GM21528 (cell line): ENCODE results near the gene SPX.

Experiments used
- ATAC-seq: cut with Tn5 transposase; IDR thresholded peaks from one replicate; pipeline ENCODE4 v1.9.1; 2021; ENCODE audit warnings: mild to moderate bottlenecking, moderate library complexity; ENCODE audit not compliant: unreplicated experiment, low FRiP score

SPX gene

GRCh38 chr12:21529456-21529855 is 3.4 kb downstream of the SPX start:
- ATAC-seq: no peak

DNA sequence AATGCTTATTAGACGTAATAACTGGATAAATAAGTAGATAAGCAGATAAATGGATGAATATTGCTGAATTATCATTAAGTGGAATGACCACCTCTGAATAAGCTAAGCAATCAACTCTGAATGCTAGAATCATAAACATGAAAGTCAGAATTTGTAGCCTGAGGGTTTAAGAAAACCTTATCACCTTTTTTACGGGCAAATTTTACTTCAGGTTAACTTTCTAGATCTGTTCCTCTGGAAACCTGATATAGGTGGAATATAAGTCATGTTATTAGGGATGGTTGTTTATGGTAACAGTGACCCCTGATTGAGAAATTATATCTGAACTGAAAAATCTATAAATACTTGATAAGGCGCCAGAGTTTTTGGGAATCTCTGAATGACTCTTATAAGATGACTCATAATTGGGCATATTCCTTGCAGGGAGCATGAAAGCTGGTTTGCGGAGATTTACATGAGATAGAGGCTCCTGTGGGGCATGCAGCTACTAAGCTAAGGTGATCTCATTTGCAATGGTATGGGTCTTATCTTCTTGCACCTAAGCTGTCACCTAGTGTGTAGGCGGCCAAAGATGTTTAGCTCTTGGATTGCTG is 12.1 kb downstream of the SPX start:
- ATAC-seq: no peak

DNA sequence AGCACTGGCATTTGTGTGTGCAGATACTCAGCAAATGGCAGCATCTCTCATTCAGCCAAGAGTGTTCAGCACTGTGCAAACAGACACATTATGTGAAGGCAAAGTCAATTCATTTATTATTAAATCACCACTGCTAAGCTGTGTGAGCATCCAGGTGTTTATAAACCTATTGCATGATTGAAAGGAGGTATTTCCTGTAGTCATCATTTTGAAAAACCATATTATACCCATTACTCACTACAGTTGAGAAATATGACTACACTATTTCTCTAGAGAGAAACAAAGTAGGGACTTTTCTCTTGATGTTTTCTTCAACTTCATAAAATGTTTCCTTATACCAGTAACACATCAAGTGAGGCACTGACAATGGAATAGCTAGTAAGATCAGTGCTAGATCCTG is 13.7 kb downstream of the SPX start:
- ATAC-seq: no peak

- no peak for ATAC-seq
These were observed 15.7 kb downstream of the SPX start for GRCh38 chr12:21541773-21542172.

DNA sequence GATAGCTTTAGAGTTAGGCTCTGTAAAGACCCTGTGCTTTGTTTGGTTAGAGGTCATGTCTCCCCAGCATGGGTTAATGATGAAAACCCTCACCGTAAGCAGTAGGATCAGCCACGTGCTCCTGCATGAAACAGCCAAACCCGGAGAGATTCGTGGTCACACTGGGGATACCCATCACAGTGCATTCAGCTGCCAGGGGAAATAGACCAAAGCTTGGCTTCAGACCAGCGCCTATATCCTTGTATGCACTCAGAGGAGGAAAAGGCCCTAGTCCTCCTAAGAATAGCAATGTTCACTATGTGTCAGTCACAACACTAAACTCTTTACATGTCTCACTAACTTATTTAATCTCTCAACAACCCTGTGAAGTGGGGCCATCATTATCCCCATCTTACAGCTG is 16.3 kb downstream of the SPX start:
- ATAC-seq: no peak

GRCh38 chr12:21543151-21543550 is 17.1 kb downstream of the SPX start:
- ATAC-seq: no peak

- no peak for ATAC-seq
These were observed 19.5 kb downstream of the SPX start for GRCh38 chr12:21545557-21545956.

DNA sequence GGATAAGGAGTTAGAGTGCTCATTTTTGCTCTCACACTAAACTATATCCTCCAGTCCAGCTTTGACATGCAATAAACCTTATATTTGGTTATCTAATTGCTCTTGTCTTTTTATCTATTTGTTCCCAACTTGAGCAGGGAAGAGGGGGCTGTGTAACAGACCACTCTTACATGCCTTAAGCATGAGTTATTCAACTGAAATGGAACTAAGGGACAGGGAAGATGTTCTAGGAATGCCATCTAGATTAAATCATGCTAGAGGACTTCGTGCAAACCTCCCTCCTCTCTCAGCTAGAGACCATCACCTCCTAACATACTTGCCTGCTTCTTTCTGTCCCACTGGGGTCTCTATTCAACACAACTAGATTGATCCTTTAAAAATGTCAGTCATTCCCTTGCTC is 20.6 kb downstream of the SPX start:
- ATAC-seq: no peak

DNA sequence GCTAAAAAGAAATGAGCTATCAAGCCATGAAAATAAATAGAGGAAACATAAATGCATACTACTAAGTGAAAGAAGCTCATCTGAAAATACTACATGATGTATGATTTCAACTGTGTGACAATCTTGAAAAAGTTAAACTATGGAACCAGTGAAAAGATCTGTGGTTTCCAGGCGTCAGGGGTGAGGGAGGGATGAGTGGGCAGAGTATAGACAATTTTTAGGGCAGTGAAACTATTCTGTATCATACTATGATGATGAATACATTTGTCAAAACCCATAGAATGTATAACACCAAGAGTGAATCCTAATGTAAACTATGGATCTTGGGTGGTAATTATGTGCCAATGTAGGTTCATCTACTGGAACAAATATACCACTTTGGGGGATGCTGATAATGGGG is 21.3 kb downstream of the SPX start:
- ATAC-seq: no peak

DNA sequence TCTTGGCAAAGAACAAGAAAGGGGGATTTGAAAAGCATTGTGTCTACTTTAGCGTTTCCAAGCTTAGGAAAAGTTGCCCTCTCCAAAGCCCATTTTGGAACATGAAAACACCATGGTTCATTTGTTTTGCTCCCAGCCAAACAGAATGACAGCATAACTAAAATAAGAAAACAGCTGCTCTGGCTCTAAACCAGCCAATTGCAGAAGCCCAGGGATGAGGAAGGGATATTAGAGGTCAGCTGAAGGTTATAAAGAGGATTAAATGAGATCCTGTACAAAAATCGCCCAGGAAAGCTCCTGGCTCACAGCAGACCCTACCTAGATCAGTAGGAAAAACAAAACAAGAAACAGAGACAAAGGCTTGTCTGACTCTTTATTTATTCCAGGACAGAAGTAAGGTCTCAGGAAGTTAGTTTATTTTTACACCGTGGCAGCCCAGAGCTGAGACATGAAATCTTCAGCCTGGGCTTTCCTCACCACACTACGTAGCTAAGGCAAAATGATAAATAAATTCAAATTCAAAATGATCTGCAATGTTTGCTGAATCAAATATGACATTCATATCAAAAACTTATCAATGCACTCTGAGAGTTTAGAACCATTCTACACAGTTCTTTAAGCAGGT is 25.9 kb downstream of the SPX start:
- no peak for ATAC-seq

DNA sequence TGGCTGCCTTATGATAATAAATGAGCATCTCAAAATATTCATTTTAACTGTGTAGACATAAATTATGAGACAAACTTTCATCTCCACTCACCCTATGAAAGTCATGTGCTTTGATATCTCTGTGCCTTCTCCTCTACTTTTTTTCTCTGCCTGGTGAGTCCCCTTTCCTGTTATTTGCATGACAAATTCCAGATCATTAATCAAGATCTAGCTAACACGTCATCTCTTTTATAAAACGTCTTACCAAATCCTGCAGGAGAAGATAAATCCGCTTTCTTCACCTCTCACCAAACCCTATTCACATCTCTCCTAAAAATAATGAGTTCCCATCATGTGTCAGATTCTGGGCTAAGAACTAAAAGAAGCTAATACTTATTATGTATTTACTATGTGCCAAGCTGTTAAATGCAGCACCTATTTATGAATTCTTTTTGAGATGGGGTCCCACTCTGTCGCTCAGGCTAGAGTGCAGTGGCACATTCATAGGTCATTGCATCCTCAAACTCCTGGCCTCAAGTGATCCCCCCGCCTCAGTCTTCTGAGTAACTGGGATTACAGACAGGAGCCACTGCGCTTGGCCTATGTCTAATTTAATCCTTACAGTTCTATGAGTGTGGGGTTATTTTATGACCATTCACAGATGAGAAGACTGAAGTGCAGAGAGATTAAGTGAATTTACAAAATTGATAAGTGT is 26.7 kb downstream of the SPX start:
- no peak for ATAC-seq

DNA sequence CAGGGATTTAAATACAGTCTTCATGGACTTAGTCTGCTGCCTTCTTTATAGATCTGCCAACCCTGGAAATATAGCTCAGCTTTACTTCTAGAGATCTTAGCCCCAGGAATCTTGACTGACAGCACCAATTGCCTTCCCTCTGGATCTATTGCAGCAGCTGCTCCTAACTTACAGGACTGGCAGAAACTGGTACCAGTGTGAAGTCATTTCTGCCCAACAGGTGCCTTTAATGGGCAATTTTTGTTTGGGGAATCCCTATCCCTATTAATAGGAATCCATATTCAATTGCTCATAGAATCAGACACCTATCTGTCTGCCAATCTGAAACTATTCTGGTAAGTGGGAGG is 27.2 kb downstream of the SPX start:
- no peak for ATAC-seq

- no peak for ATAC-seq
These were observed 32.1 kb downstream of the SPX start for GRCh38 chr12:21558100-21558679.

GRCh38 chr12:21559855-21560569 is 33.9 kb downstream of the SPX start:
- no peak for ATAC-seq

- ATAC-seq: no peak
These were observed 35.1 kb downstream of the SPX start for GRCh38 chr12:21561158-21561557.

- no peak for ATAC-seq
These were observed 36.8 kb downstream of the SPX start for GRCh38 chr12:21562859-21563258.

DNA sequence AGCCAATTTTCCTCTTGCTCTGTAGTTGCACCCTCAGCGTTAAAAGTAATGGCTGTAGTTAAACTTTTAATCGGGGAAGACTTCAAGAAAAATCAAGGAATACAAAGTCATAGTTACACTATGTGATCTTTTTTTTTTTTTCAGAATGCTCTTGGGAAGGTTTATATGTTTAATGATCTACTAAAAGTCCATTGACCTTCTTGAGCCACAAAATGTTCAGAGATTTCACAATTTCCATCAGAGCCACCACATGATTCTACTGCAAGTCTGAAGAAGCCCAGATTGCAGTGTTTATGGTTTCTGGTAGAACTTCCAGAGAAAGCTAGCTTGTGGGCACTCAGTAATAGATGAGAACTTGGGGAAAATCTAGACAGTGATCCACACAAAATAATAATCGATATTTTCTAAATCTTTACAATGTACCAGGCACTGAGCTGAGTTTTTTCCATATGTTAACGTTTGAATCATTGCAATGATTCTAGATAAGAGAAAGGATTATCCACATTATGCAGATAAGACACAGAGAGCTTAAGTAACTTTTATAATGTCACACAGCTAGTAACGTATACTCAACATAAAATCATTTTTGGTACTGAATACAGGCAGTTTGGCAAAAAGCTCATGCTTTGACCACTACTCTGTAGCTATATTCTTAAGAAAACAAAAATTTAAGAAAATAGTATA is 40.3 kb downstream of the SPX start:
- ATAC-seq: no peak

- no peak for ATAC-seq
These were observed 40.9 kb downstream of the SPX start for GRCh38 chr12:21566907-21567394.

DNA sequence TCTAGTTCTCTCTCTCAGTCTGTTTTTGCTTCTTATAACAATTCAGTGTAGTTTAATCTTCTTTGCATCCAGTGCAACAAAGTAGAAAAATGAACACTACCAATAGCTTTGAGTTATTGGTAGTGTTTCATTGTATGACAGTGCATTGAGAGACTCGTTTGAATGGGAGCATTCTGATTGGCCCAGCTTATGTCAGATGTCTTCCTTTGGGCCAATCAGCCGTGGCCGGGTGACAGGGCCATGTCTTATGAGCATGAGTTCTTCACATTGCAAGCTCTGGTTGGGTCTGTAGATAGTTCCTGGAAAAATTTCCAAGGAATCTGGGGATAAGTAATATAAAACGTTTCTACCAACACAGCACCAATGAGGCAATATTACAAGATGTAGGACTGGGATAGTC is 42.0 kb downstream of the SPX start:
- no peak for ATAC-seq

DNA sequence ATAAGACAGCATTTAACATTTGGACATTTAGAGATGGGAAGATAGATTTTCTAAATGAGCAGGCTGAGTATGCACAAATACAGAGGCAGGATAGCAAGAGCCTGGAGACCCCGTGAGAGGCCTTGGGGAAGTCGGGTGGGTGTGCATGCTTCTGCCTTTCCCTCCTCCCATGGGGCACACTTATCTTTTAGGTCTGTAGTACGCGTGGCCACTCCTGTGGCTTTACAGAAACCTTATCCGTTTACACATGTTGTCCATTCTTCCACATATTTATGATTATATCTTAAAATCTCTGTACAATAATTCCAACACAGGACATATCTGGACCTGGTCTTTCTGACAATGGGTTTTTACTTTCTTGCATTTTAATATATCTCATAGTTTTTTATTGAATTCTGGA is 45.0 kb downstream of the SPX start:
- ATAC-seq: no peak
